DND-41 (cell line): ENCODE data around the gene SLC12A5.

Experiments
- CTCF ChIP-seq: IDR thresholded peaks from 2 replicates; pipeline ENCODE4 v1.5.1; 2012; ENCODE audit warnings: borderline replicate concordance, low read length, moderate library complexity, mild to moderate bottlenecking; ENCODE audit not compliant: poor library complexity, severe bottlenecking; ENCODE audit errors: extremely low read depth
- EZH2 ChIP-seq: IDR thresholded peaks from 3 replicates; pipeline ENCODE4 v1.6.1; 2012; ENCODE audit warnings: borderline replicate concordance, low read depth, mild to moderate bottlenecking, moderate library complexity, low read length, inconsistent platforms; ENCODE audit not compliant: severe bottlenecking

DNA sequence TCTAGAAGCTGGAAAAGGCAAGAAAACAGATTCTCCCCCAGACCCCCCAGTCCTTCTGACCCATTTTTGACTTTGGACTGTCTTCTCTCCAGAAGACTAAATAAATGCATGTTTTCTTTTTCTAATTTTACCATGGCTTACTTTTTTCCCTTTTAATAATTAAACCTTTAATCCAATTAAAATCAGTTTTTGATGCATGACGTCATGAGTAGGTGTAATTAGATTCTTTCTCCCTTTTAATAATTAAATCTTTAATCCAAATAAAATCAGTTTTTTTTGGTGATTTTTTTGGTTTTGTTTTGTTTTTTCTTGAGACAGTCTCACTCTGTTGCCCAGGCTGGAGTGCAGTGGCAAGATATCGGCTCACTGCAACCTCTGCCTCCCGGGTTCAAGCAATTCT, 73.9 kb downstream of the SLC12A5 start:
- no peak for TF ChIP-seq CTCF
- no peak for TF ChIP-seq EZH2
